Endothelial cell of umbilical vein (primary cell): Measurements from ENCODE around the gene METRNL.

Experiments
- CTCF ChIP-seq, 2 donors: IDR thresholded peaks; 1 replicate in 1 of 2; 2 replicates in 1 of 2; pipeline ENCODE4 v1.5.1; 2011; ENCODE audit warnings: low read length in 2 of 2, mild to moderate bottlenecking in 2 of 2, moderate library complexity in 2 of 2, control low read depth in 1 of 2, inconsistent platforms in 1 of 2, low read depth in 1 of 2; ENCODE audit not compliant: insufficient read depth in 1 of 2; ENCODE audit errors: extremely low read depth in 1 of 2
- FOS ChIP-seq: IDR thresholded peaks from 2 replicates; pipeline ENCODE4 v1.6.1; 2011; ENCODE audit warnings: mild to moderate bottlenecking, low read length, moderate library complexity, borderline replicate concordance; ENCODE audit not compliant: insufficient read depth
- MYC ChIP-seq: IDR thresholded peaks from one replicate; pipeline ENCODE4 v1.6.1; 2011; ENCODE audit warnings: mild to moderate bottlenecking, low read depth, low read length
- POLR2A ChIP-seq: IDR thresholded peaks from 2 replicates; pipeline ENCODE4 v1.6.1; 2012; ENCODE audit warnings: low read depth, mild to moderate bottlenecking, control low read depth, low read length

- TF ChIP-seq CTCF (IDR thresholded peaks at IDR 0.05; ENCODE audit: extremely low read depth in 1 of 2, insufficient read depth in 1 of 2, low read depth in 1 of 2, low read length in 2 of 2) = no peak
- no peak for TF ChIP-seq MYC
- TF ChIP-seq POLR2A = no peak
- TF ChIP-seq FOS = no peak
Observed at GRCh38 chr17:83081684-83082201, 2.3 kb downstream of the METRNL start.
